Heart left ventricle (tissue), 11 donors: Measurements from ENCODE around the gene ARPC1A. TPM values are rescaled to one million over a fixed set of nuclear protein-coding genes. Genes with fewer than 3 reads are reported as not detected.

ENCODE experiments used
- polyA plus RNA-seq, 2 donors: library from polyadenylated mRNA; stranded (reverse); fragments of 200-250 nt; gene quantifications; one replicate each; pipeline ENCODE4 v1.2.3, GENCODE V29; 2013
- total RNA-seq, 9 donors: library from RNA; depleted of rRNA in 2 of 9; stranded (reverse); fragments of >200 nt in 2 of 9; fragmentation: NEBNext Ultra II Directional in 3 of 9; extraction: Animal tissue kit (Norgen Biotek cat#: 25700) in 3 of 9; gene quantifications; one replicate each; pipeline versions ENCODE4 v1.1.0 to v1.2.4, GENCODE V29; 2016 to 2023
- donor health status: ischemic (EF 13 %, LVEDD 7.1; RV severe dilation, severe dysfunction).
- donor health status: healthy with polysubstance abuse.
- donor health status: DM: no; HTN: yes; CAD: no.
- donor health status: DM: no; HTN: no; CAD: no.
- donor health status: ischemic (EF 25% LVEDD 5.7; RV mildly dilated, moderate dysfunction).
- donor health status: healthy.
- donor health status: DM: yes; HTN: yes; CAD: no.
- donor health status: PGD.
- donor health status: nonischemic (EF 23%, LVEDD 6.1; RV moderate dilation, normal function).

The ARPC1A gene
- total and polyA plus RNA-seq, 11 donors: 97.1 to 208 (median 146) TPM

Other genes starting within 250 kb of the ARPC1A start
- gene SMURF1, start 181.8 kb upstream of the ARPC1A start, total RNA-seq: 10 to 100 TPM in 7 of 9 donors, 1 to 10 TPM in 2; 8.0 to 15.4 (median 13.2) TPM
- gene SMURF1, start 181.8 kb upstream of the ARPC1A start, polyA plus RNA-seq: 1 to 10 TPM; 3.5 to 9.5 TPM
- not detected for gene KPNA7, start 117.8 kb upstream of the ARPC1A start, total RNA-seq
- not detected for gene KPNA7, start 117.8 kb upstream of the ARPC1A start, polyA plus RNA-seq
- not detected for gene MYH16, start 53.1 kb upstream of the ARPC1A start, total RNA-seq
- not detected for gene MYH16, start 53.1 kb upstream of the ARPC1A start, polyA plus RNA-seq
- 100 to 1,000 TPM in 2 of 9 donors, 10 to 100 TPM in 7; 17.2 to 142 (median 37.1) TPM for gene ARPC1B, start 48.8 kb downstream of the ARPC1A start, total RNA-seq
- 100 to 1,000 TPM in 1 of 2 donors, 10 to 100 TPM in 1; 32.7 to 136 TPM for gene ARPC1B, start 48.8 kb downstream of the ARPC1A start, polyA plus RNA-seq
- gene PDAP1, start 82.7 kb downstream of the ARPC1A start, total RNA-seq: 100 to 1,000 TPM in 4 of 9 donors, 10 to 100 TPM in 5; 88.7 to 128 (median 98.5) TPM
- 100 to 1,000 TPM; 120 to 309 TPM for gene PDAP1, start 82.7 kb downstream of the ARPC1A start, polyA plus RNA-seq
- gene BUD31, start 83.1 kb downstream of the ARPC1A start, total RNA-seq: 10 to 100 TPM; 26.1 to 63.6 (median 38.9) TPM
- gene BUD31, start 83.1 kb downstream of the ARPC1A start, polyA plus RNA-seq: 10 to 100 TPM; 66.7 to 87.8 TPM
- 1 to 10 TPM; 2.1 to 9.0 (median 3.9) TPM for gene PTCD1, start 112.9 kb downstream of the ARPC1A start, total RNA-seq
- 1 to 10 TPM; 3.3 to 3.7 TPM for gene PTCD1, start 112.9 kb downstream of the ARPC1A start, polyA plus RNA-seq
- 10 to 100 TPM; 12.7 to 24.8 (median 16.4) TPM for gene CPSF4, start 113.0 kb downstream of the ARPC1A start, total RNA-seq
- gene CPSF4, start 113.0 kb downstream of the ARPC1A start, polyA plus RNA-seq: 10 to 100 TPM; 14.1 to 24.3 TPM
- gene ATP5MF, start 140.3 kb downstream of the ARPC1A start, total RNA-seq: 1,000 to 10,000 TPM in 2 of 9 donors, 100 to 1,000 TPM in 7; 579 to 6,117 (median 707) TPM
- gene ATP5MF, start 140.3 kb downstream of the ARPC1A start, polyA plus RNA-seq: 1,000 to 10,000 TPM; 2,714 to 5,384 TPM
- gene ZNF789, start 147.0 kb downstream of the ARPC1A start, total RNA-seq: 1 to 10 TPM; 2.1 to 5.2 (median 3.2) TPM
- gene ZNF789, start 147.0 kb downstream of the ARPC1A start, polyA plus RNA-seq: 1 to 10 TPM; 3.3 to 4.4 TPM
- gene ZNF394, start 174.4 kb downstream of the ARPC1A start, total RNA-seq: 10 to 100 TPM; 12.4 to 23.0 (median 15.2) TPM
- 10 to 100 TPM; 13.9 to 16.0 TPM for gene ZNF394, start 174.4 kb downstream of the ARPC1A start, polyA plus RNA-seq
- 1 to 10 TPM; 5.6 to 9.6 (median 7.1) TPM for gene ZKSCAN5, start 178.8 kb downstream of the ARPC1A start, total RNA-seq
- gene ZKSCAN5, start 178.8 kb downstream of the ARPC1A start, polyA plus RNA-seq: 1 to 10 TPM; 2.1 to 5.8 TPM
- 1 to 10 TPM; 4.7 to 7.1 (median 5.3) TPM for gene FAM200A, start 226.2 kb downstream of the ARPC1A start, total RNA-seq
- 1 to 10 TPM; 5.8 to 6.6 TPM for gene FAM200A, start 226.2 kb downstream of the ARPC1A start, polyA plus RNA-seq
- gene ZNF655, start 232.7 kb downstream of the ARPC1A start, total RNA-seq: 10 to 100 TPM; 26.8 to 48.0 (median 32.8) TPM
- 10 to 100 TPM; 28.8 to 36.1 TPM for gene ZNF655, start 232.7 kb downstream of the ARPC1A start, polyA plus RNA-seq